BLaER1 (cell line): Measurements from ENCODE around the gene ESR2.

Experiments used
- H3K27ac ChIP-seq: shearing (Covaris generic); formaldehyde crosslinking; 2 replicates; pipeline ENCODE4 v1.8.1; 2022
- H3K27me3 ChIP-seq: shearing (Covaris generic); formaldehyde crosslinking; 2 replicates; pipeline ENCODE4 v1.8.1; 2022
- H3K36me3 ChIP-seq: shearing (Covaris generic); formaldehyde crosslinking; 2 replicates; pipeline ENCODE4 v1.8.1; 2022
- H3K4me1 ChIP-seq: shearing (Covaris generic); formaldehyde crosslinking; 2 replicates; pipeline ENCODE4 v1.8.1; 2022
- H3K4me2 ChIP-seq: shearing (Covaris generic); formaldehyde crosslinking; 2 replicates; pipeline ENCODE4 v1.8.1; 2022
- H3K4me3 ChIP-seq: shearing (Covaris generic); formaldehyde crosslinking; 2 replicates; pipeline ENCODE4 v1.8.1; 2022
- H3K9ac ChIP-seq: shearing (Covaris generic); formaldehyde crosslinking; 2 replicates; pipeline ENCODE4 v1.8.1; 2022
- H3K9me3 ChIP-seq: shearing (Covaris generic); formaldehyde crosslinking; 2 replicates; pipeline ENCODE4 v1.8.1; 2022
- H4K20me1 ChIP-seq: shearing (Covaris generic); formaldehyde crosslinking; 2 replicates; pipeline ENCODE4 v1.8.1; 2022
- Cebpa-rat ChIP-seq: shearing (Covaris generic); IDR thresholded peaks from 2 replicates; pipeline ENCODE4 v1.8.1; 2022

The ESR2 gene

GRCh38 chr14:64266239-64266638, 27.9 kb downstream of the ESR2 start:
- H3K27ac ChIP-seq, result no peak overlapping the region
- H3K36me3 ChIP-seq, result no peaks in the 10 kb centered on the region
- TF ChIP-seq Cebpa-rat, result no peak
- H3K9me3 ChIP-seq, result no peaks in the 10 kb centered on the region
- H3K9ac ChIP-seq, result no peak overlapping the region
- no peaks in the 10 kb centered on the region for H4K20me1 ChIP-seq
- no peak overlapping the region for H3K4me3 ChIP-seq
- H3K4me2 ChIP-seq, result no peak overlapping the region
- no peaks in the 10 kb centered on the region for H3K4me1 ChIP-seq
- H3K27me3 ChIP-seq, result no peaks in the 10 kb centered on the region

DNA sequence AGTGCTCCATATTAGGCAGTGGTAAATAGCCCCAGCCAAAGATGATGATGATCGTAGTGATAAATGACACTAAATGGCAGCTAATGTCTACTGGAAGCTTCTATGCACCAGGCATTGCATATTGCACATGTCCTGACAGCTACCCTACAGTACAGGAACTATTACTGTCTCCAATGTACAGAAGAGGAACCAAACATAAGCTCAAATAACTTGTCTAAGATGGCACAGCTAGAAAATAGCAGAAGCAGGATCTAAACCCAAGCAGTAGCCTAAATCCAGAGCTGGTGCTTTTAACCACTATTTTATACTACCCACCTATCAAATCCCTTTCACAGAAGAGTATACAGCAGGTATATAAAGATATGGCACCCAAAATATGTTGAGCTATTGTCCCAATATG, 28.9 kb downstream of the ESR2 start:
- Histone ChIP-seq H3K4me3 (no peak overlapping the region), H3K4me2 (no peak overlapping the region), H4K20me1 (no peaks in the 10 kb centered on the region), H3K4me1 (no peaks in the 10 kb centered on the region), H3K36me3 (no peaks in the 10 kb centered on the region), H3K27me3 (no peaks in the 10 kb centered on the region), H3K9me3 (no peaks in the 10 kb centered on the region), H3K27ac (no peak overlapping the region), H3K9ac (no peak overlapping the region)
- TF ChIP-seq Cebpa-rat, result no peak

GRCh38 chr14:64260418-64260817, 33.8 kb downstream of the ESR2 start:
- no peaks in the 10 kb centered on the region for H3K27me3 ChIP-seq
- H3K27ac ChIP-seq, result no peak overlapping the region
- TF ChIP-seq Cebpa-rat, result no peak
- H3K9me3 ChIP-seq, result no peaks in the 10 kb centered on the region
- H3K4me2 ChIP-seq, result no peak overlapping the region
- H3K36me3 ChIP-seq, result no peaks in the 10 kb centered on the region
- no peak overlapping the region for H3K9ac ChIP-seq
- H4K20me1 ChIP-seq, result no peaks in the 10 kb centered on the region
- H3K4me1 ChIP-seq, result no peaks in the 10 kb centered on the region
- H3K4me3 ChIP-seq, result no peak overlapping the region

GRCh38 chr14:64255756-64256155, 38.4 kb downstream of the ESR2 start:
- Histone ChIP-seq H3K27me3 (no peaks in the 10 kb centered on the region), H3K4me2 (no peak overlapping the region), H3K9me3 (no peaks in the 10 kb centered on the region), H3K36me3 (no peaks in the 10 kb centered on the region), H3K4me3 (no peak overlapping the region), H4K20me1 (no peaks in the 10 kb centered on the region), H3K9ac (no peak overlapping the region), H3K4me1 (no peaks in the 10 kb centered on the region), H3K27ac (no peak overlapping the region)
- no peak for TF ChIP-seq Cebpa-rat

GRCh38 chr14:64253672-64254071, 40.5 kb downstream of the ESR2 start:
- no peak overlapping the region for H3K4me3 ChIP-seq
- no peak overlapping the region for H3K4me2 ChIP-seq
- no peaks in the 10 kb centered on the region for H3K36me3 ChIP-seq
- no peaks in the 10 kb centered on the region for H3K9me3 ChIP-seq
- H3K4me1 ChIP-seq, result no peaks in the 10 kb centered on the region
- TF ChIP-seq Cebpa-rat, result no peak
- no peaks in the 10 kb centered on the region for H4K20me1 ChIP-seq
- H3K27me3 ChIP-seq, result no peaks in the 10 kb centered on the region
- H3K9ac ChIP-seq, result no peak overlapping the region
- no peak overlapping the region for H3K27ac ChIP-seq

DNA sequence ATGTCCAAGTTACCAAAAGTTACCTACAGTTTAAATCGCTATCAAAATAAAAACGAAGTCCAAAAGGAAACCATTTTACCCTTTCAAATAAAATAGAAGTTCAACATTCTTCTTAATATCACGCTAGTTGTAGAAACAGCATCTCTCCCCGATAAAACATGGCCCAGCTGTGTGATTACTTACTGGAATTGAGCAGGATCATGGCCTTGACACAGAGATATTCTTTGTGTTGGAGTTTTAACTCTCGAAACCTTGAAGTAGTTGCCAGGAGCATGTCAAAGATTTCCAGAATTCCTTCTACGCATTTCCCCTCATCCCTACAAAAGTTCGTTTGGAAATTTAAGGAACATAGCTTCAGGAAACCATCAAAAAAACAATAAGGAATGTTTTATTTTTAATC, 44.8 kb downstream of the ESR2 start:
- H3K4me3 ChIP-seq, result no peak overlapping the region
- H3K9me3 ChIP-seq, result no peaks in the 10 kb centered on the region
- no peaks in the 10 kb centered on the region for H3K27me3 ChIP-seq
- H3K4me1 ChIP-seq, result no peaks in the 10 kb centered on the region
- H3K9ac ChIP-seq, result no peak overlapping the region
- no peaks in the 10 kb centered on the region for H3K36me3 ChIP-seq
- no peak overlapping the region for H3K27ac ChIP-seq
- no peaks in the 10 kb centered on the region for H4K20me1 ChIP-seq
- no peak for TF ChIP-seq Cebpa-rat
- no peak overlapping the region for H3K4me2 ChIP-seq

DNA sequence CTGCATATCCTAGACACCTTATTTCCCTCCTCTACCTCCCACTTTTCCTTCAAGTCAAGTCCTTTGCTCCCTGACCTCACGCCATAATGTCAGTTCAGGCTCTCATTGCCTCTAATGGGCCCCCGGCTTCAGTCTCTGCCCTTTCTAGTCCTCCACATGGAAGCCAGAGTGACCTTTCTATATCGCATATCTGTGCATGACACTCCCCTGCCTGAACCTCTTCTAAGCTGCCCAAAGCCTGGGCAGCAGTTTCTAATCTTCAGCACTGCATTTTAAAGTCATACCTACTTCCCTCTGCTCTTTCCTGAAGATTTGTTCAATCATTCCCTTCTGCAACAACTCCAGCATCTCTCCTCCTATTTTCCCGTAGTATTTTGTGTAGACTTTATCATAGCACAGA, 45.5 kb downstream of the ESR2 start:
- Histone ChIP-seq H3K4me1 (no peaks in the 10 kb centered on the region), H3K4me2 (no peak overlapping the region), H3K27ac (no peak overlapping the region), H3K27me3 (no peaks in the 10 kb centered on the region), H3K9ac (no peak overlapping the region), H3K9me3 (no peaks in the 10 kb centered on the region), H3K36me3 (no peaks in the 10 kb centered on the region), H3K4me3 (no peak overlapping the region), H4K20me1 (no peaks in the 10 kb centered on the region)
- TF ChIP-seq Cebpa-rat, result no peak

- Histone ChIP-seq H3K9ac (no peak overlapping the region), H3K36me3 (no peaks in the 10 kb centered on the region), H3K4me2 (no peak overlapping the region), H3K4me3 (no peak overlapping the region), H3K4me1 (no peaks in the 10 kb centered on the region), H3K27me3 (no peaks in the 10 kb centered on the region), H3K9me3 (peaks cover 5% of the 10 kb centered on the region; the same call in 1 of the 2 replicates), H4K20me1 (no peaks in the 10 kb centered on the region), H3K27ac (no peak overlapping the region)
- TF ChIP-seq Cebpa-rat, result no peak
These were observed 47.0 kb downstream of the ESR2 start for GRCh38 chr14:64247195-64247594.

DNA sequence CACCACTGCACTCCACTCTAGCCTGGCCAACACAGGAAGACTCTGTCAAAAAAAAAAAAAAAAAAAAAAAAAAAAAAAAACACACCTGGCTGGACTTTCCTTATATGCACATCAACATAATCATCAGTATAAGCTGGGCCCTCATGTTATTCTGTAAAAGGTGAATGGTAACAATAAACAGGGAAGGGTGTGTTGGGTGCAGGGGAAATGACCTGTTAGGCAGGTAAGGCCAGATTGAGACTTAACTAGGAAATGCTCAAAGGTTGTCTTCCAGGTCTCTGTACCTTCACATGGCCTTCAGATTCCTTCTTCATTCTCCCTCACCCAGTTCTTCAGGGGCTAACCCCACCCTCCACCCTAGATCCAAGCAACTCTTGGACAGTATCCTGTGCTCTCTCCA, 47.5 kb downstream of the ESR2 start:
- no peak overlapping the region for H3K4me3 ChIP-seq
- no peak overlapping the region for H3K4me2 ChIP-seq
- no peaks in the 10 kb centered on the region for H4K20me1 ChIP-seq
- H3K27ac ChIP-seq, result no peak overlapping the region
- no peak for TF ChIP-seq Cebpa-rat
- H3K36me3 ChIP-seq, result no peaks in the 10 kb centered on the region
- no peaks in the 10 kb centered on the region for H3K4me1 ChIP-seq
- H3K9me3 ChIP-seq, result peaks cover 5% of the 10 kb centered on the region; the same call in 1 of the 2 replicates
- H3K27me3 ChIP-seq, result no peaks in the 10 kb centered on the region
- no peak overlapping the region for H3K9ac ChIP-seq

DNA sequence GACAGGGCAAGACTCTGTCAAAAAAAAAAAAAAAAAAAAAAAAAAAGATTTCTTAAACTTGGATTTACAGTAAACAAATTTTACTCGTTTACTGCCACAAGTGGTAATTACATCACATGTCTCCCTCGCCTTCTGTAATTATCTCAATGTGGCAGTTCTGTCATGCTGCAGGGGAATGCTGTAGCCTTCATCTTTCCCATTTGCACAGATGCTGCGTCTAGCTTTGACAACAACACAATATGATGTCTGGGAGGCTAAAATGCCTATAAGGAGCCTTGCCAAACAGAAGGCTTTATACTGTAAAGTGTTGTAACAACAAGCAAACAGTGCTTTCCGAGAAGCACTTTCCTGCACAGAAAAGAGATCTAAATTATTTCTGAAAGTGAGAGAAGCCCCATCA, 48.7 kb downstream of the ESR2 start:
- Histone ChIP-seq H3K4me1 (no peaks in the 10 kb centered on the region), H3K9me3 (peaks cover 5% of the 10 kb centered on the region; the same call in 1 of the 2 replicates)
- TF ChIP-seq Cebpa-rat, result no peak

DNA sequence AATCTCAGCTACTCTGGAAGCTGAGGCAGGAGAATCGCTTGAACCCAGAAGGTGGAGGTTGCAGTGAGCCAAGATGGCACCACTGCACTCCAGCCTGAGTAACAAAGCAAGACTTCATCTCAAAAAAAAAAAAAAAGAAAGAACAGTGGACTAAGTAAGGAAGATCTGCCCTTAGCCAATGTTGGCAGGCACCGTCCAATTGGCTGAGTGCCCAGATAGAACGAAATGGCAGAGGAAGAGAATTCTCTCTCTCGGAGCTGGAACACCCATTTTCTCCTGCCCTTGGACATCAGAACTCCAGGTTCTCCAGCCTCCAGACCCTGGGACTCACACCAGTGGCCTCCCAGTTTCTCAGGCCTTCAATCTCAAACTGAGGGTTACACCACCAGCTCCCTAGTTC, 49.9 kb downstream of the ESR2 start:
- Histone ChIP-seq H4K20me1 (no peaks in the 10 kb centered on the region), H3K4me3 (no peak overlapping the region), H3K36me3 (no peaks in the 10 kb centered on the region), H3K9ac (no peak overlapping the region), H3K9me3 (peaks cover 5% of the 10 kb centered on the region; the same call in 1 of the 2 replicates), H3K4me2 (no peak overlapping the region), H3K27me3 (no peaks in the 10 kb centered on the region), H3K27ac (no peak overlapping the region), H3K4me1 (no peaks in the 10 kb centered on the region)
- no peak for TF ChIP-seq Cebpa-rat

More for the DNA sequence above, 48.7 kb downstream of the ESR2 start:
- Histone ChIP-seq H4K20me1 (no peaks in the 10 kb centered on the region), H3K4me2 (no peak overlapping the region), H3K9ac (no peak overlapping the region), H3K4me3 (no peak overlapping the region), H3K27me3 (no peaks in the 10 kb centered on the region), H3K27ac (no peak overlapping the region), H3K36me3 (no peaks in the 10 kb centered on the region)
